CD14-positive monocyte (primary cell): Measurements from ENCODE around the gene UBIAD1. TPM values are rescaled to one million over a fixed set of nuclear protein-coding genes. Genes with fewer than 3 reads are reported as not detected.

Source experiments
- DNase-seq, 3 donors: peaks; one replicate each; pipeline ENCODE4 v3.0.0-alpha.2; 2011 to 2022
- H2AFZ ChIP-seq: 2 replicates; pipeline ENCODE4 v1.6.0; 2012; ENCODE audit warnings: mild to moderate bottlenecking, low read depth, low read length, inconsistent platforms; ENCODE audit not compliant: insufficient read depth, poor library complexity, severe bottlenecking
- H3K27ac ChIP-seq, 2 donors: 1 replicate in 1 of 2; 2 replicates in 1 of 2; pipeline ENCODE4 v1.5.1; 2012 to 2013; ENCODE audit warnings: low read length in 2 of 2, control low read depth in 1 of 2, inconsistent platforms in 1 of 2, low read depth in 1 of 2, mild to moderate bottlenecking in 1 of 2
- H3K27me3 ChIP-seq, 2 donors: one replicate each; pipeline versions ENCODE4 v1.6.0 to v1.6.1; 2011 to 2013; ENCODE audit warnings: low read length in 2 of 2; ENCODE audit not compliant: control insufficient read depth in 2 of 2, insufficient read depth in 2 of 2
- H3K36me3 ChIP-seq, 2 donors: replicated peaks in 1 of 2; 1 replicate in 1 of 2; 2 replicates in 1 of 2; pipeline versions ENCODE4 v1.5.1 to v1.6.1; 2012 to 2013; ENCODE audit warnings: low read length in 2 of 2, control low read depth in 1 of 2, inconsistent platforms in 1 of 2, mild to moderate bottlenecking in 1 of 2; ENCODE audit not compliant: insufficient read depth in 2 of 2, control insufficient read depth in 1 of 2
- H3K4me1 ChIP-seq, 2 donors: 1 replicate in 1 of 2; 2 replicates in 1 of 2; pipeline versions ENCODE4 v1.5.1 to v1.6.1; 2012 to 2013; ENCODE audit warnings: low read length in 2 of 2, control low read depth in 1 of 2, inconsistent platforms in 1 of 2, mild to moderate bottlenecking in 1 of 2, moderate library complexity in 1 of 2; ENCODE audit not compliant: insufficient read depth in 2 of 2, control insufficient read depth in 1 of 2
- H3K4me2 ChIP-seq: replicated peaks from 2 replicates; pipeline ENCODE3; 2012; ENCODE audit warnings: low read length, moderate library complexity, mild to moderate bottlenecking; ENCODE audit not compliant: poor library complexity, severe bottlenecking; ENCODE audit errors: extremely low read depth
- H3K4me3 ChIP-seq, 3 experiments: fragments of 200-600 bp in 1 of 3; sonication (generic) in 1 of 3; replicated peaks in 1 of 3; 1 replicate in 2 of 3; 2 replicates in 1 of 3; pipeline ENCODE4 v1.5.1; 2011 to 2013; ENCODE audit warnings: low read length in 3 of 3, mild to moderate bottlenecking in 3 of 3, control low read depth in 2 of 3, low read depth in 2 of 3, inconsistent platforms in 1 of 3, moderate library complexity in 1 of 3
- H3K79me2 ChIP-seq: 2 replicates; pipeline ENCODE4 v1.6.0; 2012; ENCODE audit warnings: mild to moderate bottlenecking, control low read depth, inconsistent platforms, low read length, moderate library complexity; ENCODE audit not compliant: insufficient read depth
- H3K9ac ChIP-seq: 2 replicates; pipeline ENCODE4 v1.6.0; 2017; ENCODE audit warnings: low read length, mild to moderate bottlenecking; ENCODE audit not compliant: insufficient read depth, poor library complexity, severe bottlenecking
- H3K9me3 ChIP-seq, 2 donors: replicated peaks in 1 of 2; 1 replicate in 1 of 2; 2 replicates in 1 of 2; pipeline versions ENCODE4 v1.5.1 to v1.6.1; 2012 to 2013; ENCODE audit warnings: low read length in 2 of 2, control low read depth in 1 of 2; ENCODE audit not compliant: control insufficient read depth in 1 of 2, insufficient read depth in 1 of 2
- H4K20me1 ChIP-seq: 2 replicates; pipeline ENCODE4 v1.6.0; 2012; ENCODE audit warnings: mild to moderate bottlenecking, low read length, control low read depth, moderate library complexity; ENCODE audit not compliant: insufficient read depth
- H3K27ac Mint-ChIP-seq, 7 donors: one replicate each; pipeline ENCODE4 v1.8.0; 2020; ENCODE audit warnings: mild to moderate bottlenecking in 7 of 7, mixed read lengths in 7 of 7, moderate library complexity in 6 of 7, inconsistent platforms in 2 of 7
- H3K27me3 Mint-ChIP-seq, 3 donors: one replicate each; pipeline ENCODE4 v1.8.0; 2021 to 2022; ENCODE audit warnings: low read depth in 3 of 3, mild to moderate bottlenecking in 3 of 3, mixed read lengths in 3 of 3, moderate library complexity in 3 of 3, inconsistent platforms in 1 of 3
- H3K36me3 Mint-ChIP-seq, 2 donors: one replicate each; pipeline ENCODE4 v1.8.0; 2020; ENCODE audit warnings: mixed read lengths in 2 of 2, inconsistent platforms in 1 of 2, mild to moderate bottlenecking in 1 of 2
- H3K4me1 Mint-ChIP-seq: one replicate; pipeline ENCODE4 v1.8.0; 2020; ENCODE audit warnings: mild to moderate bottlenecking, mixed read lengths
- H3K4me3 Mint-ChIP-seq, 2 donors: one replicate each; pipeline ENCODE4 v1.8.0; 2020; ENCODE audit warnings: mild to moderate bottlenecking in 2 of 2, mixed read lengths in 2 of 2, moderate library complexity in 1 of 2
- H3K9me3 Mint-ChIP-seq, 7 donors: one replicate each; pipeline ENCODE4 v1.8.0; 2020 to 2022; ENCODE audit warnings: mixed read lengths in 7 of 7, mild to moderate bottlenecking in 6 of 7, moderate library complexity in 6 of 7, inconsistent platforms in 2 of 7
- CTCF ChIP-seq: fragments of 200-600 bp; IDR thresholded peaks from one replicate; pipeline ENCODE4 v1.8.0; 2022; ENCODE audit warnings: antibody characterized with exemption, mild to moderate bottlenecking
- WGBS: methylation state at CpG from one replicate; pipeline ENCODE4 v1.1.5; 2013; ENCODE audit warnings: missing lambda C conversion rate; ENCODE audit not compliant: insufficient coverage; 5-methylcytosine and 5-hydroxymethylcytosine counted together
- intact Hi-C, 2 donors: fragments of 100-400 bp; cut with micrococcal nuclease; formaldehyde crosslinking; loops; one replicate each; pipeline versions ENCODE4 v1.15.0 to v1.15.1; 2023
- polyA minus RNA-seq: library from RNA; depleted of rRNA, polyadenylated mRNA; stranded (reverse); fragments of >200 nt; gene quantifications from 2 replicates; pipeline ENCODE4 v1.2.3, GENCODE V29; 2012
- polyA plus RNA-seq, 3 donors: library from polyadenylated mRNA; depleted of rRNA in 1 of 3; unstranded in 2 of 3; stranded (reverse) in 1 of 3; fragments of 300-500 nt in 2 of 3; fragments of >200 nt in 1 of 3; fragmentation: Illumina TruSeq in 2 of 3; gene quantifications; 1 replicate in 2 of 3; 2 replicates in 1 of 3; pipeline ENCODE4 v1.2.3, GENCODE V29; 2012 to 2021
- total RNA-seq, 12 experiments: library from RNA in 1 of 12; stranded (reverse) in 1 of 12; fragments of 120-200 nt in 1 of 12; gene quantifications; one replicate each; pipeline ENCODE4 v1.2.4 and lab custom pipeline; 2013 to 2026; ENCODE audit warnings: mixed read lengths in 6 of 12, inconsistent platforms in 1 of 12

UBIAD1 gene
- 4.8 TPM for total RNA-seq (2013)
- polyA plus RNA-seq (10 to 100 TPM in 1 of 3 donors, 1 to 10 TPM in 2; 4.3 to 10.5 (median 9.8) TPM), polyA minus RNA-seq (8.5 and 9.7 TPM in 2 replicates), total RNA-seq (lab: John Stamatoyannopoulos, UW) (3.5 to 13.9 (median 7.4) reads per million in 11 experiments)

GRCh38 chr1:11272832-11273594, at the start of gene UBIAD1:
UBIAD1 (plus strand) TSS chr1:11273198; CDS start chr1:11273532, 334 bp downstream.
- no peak for TF ChIP-seq CTCF
- H3K4me3 ChIP-seq: peak within 1 kb of the TSS; percentile 69 to 95 (median 84)
- H3K9ac ChIP-seq: peak within 1 kb of the TSS; percentile 91
- WGBS: 0% methylated on average over 31 of the region's 64 CpGs
- peak within 1 kb of the TSS; percentile 82 to 87 for H3K4me3 Mint-ChIP-seq
- DNase-seq: peak; percentile 74 to 88 (median 84)
- H3K27ac Mint-ChIP-seq: peak within 1 kb of the TSS; percentile 79 to 94 (median 87)
- H3K4me1 Mint-ChIP-seq: peaks cover 27% of the 10 kb centered on the region
- H3K9me3 ChIP-seq: no peaks in the 10 kb centered on the region
- peaks cover 36% of the 10 kb centered on the region for H3K79me2 ChIP-seq
- no peaks in the 10 kb centered on the region for H4K20me1 ChIP-seq
- peaks cover 18 to 21% of the 10 kb centered on the region in 2 donors for H3K36me3 Mint-ChIP-seq
- peak within 1 kb of the TSS; percentile 88 for H3K4me2 ChIP-seq
- peaks cover 2 to 18% of the 10 kb centered on the region in 2 donors for H3K36me3 ChIP-seq
- peak within 1 kb of the TSS; percentile 84 to 94 for H3K27ac ChIP-seq
- intact Hi-C loops: loop anchor here (1.0 to 10.0 kb wide), 3 partner anchors 11 to 632 kb away; partner anchors contain the start of genes MTOR (in 1 of the 2) and TARDBP (in 1 of the 2)
- peaks cover 25 to 29% of the 10 kb centered on the region in 2 donors for H3K4me1 ChIP-seq
- peak within 1 kb of the TSS; percentile 92 for H2AFZ ChIP-seq
- H3K27me3 ChIP-seq: no peaks in the 10 kb centered on the region
- H3K9me3 Mint-ChIP-seq: no peaks in the 10 kb centered on the region
- peaks cover 0 to 4% (median 0%) of the 10 kb centered on the region in 3 donors for H3K27me3 Mint-ChIP-seq

- intact Hi-C loops: no loop called here
- Histone ChIP-seq H3K4me1 (no peaks in the 10 kb centered on the region), H3K27ac (no peak overlapping the region), H3K27me3 (no peaks in the 10 kb centered on the region), H2AFZ (no peak overlapping the region), H3K4me2 (no peak overlapping the region), H3K36me3 (peaks cover 82 to 92% of the 10 kb centered on the region in 2 donors), H3K4me3 (no peak overlapping the region), H3K79me2 (no peaks in the 10 kb centered on the region), H3K9ac (no peak overlapping the region), H3K9me3 (no peaks in the 10 kb centered on the region), H4K20me1 (no peaks in the 10 kb centered on the region)
- no peaks in the 10 kb centered on the region for H3K9me3 Mint-ChIP-seq
- H3K4me3 Mint-ChIP-seq: no peak overlapping the region
- DNase-seq: no peak
- peaks cover 75 to 87% of the 10 kb centered on the region in 2 donors for H3K36me3 Mint-ChIP-seq
- H3K27me3 Mint-ChIP-seq: no peaks in the 10 kb centered on the region
- no peak for TF ChIP-seq CTCF
- no peaks in the 10 kb centered on the region for H3K4me1 Mint-ChIP-seq
- peak overlapping the region in 2 of 7 donors; percentile 0 to 55 for H3K27ac Mint-ChIP-seq
- 98% methylated on average over 6 of the region's 10 CpGs for WGBS
These were observed 45.6 kb upstream of the UBIAD1 start for GRCh38 chr1:11227106-11228077.
